M059J (cell line): ENCODE measurements around the gene ZNF831. TPM values are rescaled to one million over a fixed set of nuclear protein-coding genes. Genes with fewer than 3 reads are reported as not detected.

Experiments used
- DNase-seq: peaks from one replicate; pipeline ENCODE4 v3.0.0-alpha.2; 2012; ENCODE audit warnings: low read depth
- total RNA-seq: library from RNA; depleted of rRNA; stranded (reverse); fragments of >200 nt; shearing (Covaris generic); gene quantifications from 2 replicates; pipeline ENCODE4 v1.2.3, GENCODE V29; 2014

Gene ZNF831
- total RNA-seq, 1 experiment from 2014 or later = not detected

DNA sequence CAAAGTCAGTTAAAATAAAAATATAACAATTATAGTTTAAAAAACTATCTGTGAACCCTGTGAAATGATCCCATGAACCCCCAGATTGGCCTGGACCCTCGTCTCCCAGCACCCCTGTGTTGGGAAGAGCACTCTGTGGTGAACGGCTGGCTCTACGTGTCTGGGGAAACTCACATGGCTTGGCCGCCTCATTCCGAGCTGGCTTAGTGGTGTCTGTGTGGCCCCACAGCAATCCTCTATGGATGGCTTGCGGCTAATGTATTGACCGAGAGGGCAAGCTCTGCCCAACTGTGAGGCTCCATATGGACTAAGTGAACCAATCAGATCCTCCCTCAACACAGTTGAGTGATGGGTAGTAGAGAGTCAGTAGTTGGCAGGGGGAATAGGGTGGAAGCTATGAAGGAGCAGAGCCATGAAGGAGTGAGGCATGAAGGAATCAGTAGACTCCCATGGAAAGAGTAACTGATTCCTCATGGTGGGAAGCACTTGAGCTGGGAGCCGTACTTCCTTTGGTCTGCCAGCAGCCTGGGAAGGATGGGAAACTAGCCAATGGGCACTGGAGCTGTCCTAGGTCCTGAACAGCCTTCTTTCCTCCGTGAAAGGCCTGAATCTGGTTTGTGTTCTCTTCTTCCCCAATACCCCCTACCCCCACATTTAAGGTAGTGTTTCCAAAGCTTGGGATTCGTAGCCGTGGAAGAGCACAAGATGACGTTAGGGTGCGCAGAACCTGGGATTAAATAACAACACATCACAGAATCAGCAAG, 21.6 kb upstream of the ZNF831 start:
- DNase-seq = peak; percentile 26

DNA sequence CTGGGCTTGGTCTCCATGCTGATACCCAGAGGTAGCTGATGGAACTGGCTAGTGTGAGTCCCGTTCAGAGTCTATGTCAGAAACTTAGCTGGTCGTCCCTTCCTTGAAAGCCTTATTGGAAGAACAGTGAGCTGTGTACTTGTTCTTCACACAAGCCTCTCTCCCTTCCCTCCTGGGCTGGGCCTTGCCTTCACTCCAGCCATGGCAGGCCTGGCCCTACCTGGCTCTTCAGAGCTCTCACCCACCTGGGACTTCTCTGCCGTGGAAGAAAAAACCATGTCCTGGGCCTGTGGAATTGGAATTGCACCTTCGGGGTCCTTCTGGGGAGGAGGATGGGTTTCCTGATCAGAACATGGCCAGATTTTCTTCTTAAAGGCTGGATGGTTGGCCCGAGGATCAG, 20.3 kb upstream of the ZNF831 start:
- no peak for DNase-seq

DNA sequence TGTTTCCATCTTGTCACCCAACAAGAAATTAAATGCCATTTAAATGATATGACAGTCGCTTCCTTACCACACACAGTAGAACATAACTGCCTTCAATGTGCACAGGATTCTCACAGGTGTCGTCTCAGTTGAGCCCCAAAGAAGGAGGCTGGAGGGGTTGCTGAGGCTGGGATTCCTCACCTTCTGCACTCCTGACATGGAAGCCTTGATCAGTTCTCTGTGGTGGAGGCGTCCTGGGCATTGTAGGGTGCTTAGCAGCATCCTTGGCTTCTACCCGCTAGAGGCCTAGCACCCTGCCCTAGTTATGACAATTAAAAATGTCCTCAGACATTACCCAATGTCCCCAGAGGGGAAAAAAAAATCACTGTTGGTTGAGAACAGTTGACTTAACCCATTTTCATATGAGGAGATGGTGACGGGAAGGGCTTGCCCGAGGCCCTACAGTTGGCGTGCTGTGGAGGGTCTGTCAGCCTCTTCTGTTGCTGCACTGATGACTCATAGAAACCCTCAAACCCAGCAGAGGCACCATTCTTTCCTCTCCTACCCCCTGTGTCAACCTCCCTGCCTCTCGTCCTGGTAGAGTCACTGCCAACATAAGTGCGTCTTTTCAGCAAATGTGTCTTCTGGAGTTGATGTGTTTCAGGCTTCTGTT, 19.3 kb upstream of the ZNF831 start:
- DNase-seq = no peak

DNA sequence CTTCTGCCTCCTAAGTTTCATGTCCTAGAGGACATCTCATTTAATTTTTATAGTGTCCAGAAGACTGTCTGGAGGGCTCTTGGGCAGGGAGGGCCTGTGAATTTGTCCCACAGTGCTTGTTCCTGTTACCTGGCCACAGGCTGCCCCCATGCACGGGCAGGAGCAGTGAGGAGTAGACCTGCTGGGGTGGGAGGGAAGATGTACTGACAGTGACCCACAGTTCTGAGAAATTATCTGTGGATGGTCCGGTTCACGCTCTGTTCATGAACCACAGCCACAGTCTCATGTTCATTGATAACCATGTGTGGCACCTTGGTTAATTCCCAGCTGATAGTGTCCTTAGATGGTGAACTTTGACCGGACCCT, 18.8 kb upstream of the ZNF831 start:
- no peak for DNase-seq

DNA sequence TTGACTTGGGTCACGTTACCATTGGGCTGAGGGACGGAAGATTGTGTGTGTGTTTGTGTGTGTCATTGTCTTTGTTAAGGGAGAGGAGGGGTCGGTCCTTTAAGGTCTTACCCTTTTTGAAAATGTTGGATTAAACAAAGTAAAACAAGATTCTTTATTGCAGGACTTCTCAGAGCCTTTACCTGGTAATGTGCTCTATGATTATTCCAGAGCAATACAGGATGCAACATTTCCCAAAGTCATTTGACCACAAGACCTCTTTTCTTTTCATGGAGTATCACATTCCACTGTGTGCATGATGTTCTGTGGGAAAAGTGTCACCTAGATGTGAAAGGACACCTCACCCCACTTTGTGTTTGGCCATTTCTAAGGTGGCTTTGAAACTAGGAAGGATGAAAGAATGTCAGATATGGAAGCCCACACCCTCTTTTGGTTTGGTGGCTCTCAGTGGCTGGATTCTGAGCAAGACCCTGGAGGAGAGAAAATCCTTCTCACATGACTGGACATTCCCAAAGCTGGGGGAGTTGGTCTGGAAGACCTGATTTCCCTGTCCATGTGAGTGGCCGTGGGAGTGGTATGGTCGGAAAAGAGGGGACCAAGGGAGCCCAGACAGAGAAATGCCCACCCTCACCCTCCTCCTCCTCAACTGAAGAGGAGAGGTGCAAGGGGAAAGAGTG, 18.2 kb upstream of the ZNF831 start:
- DNase-seq = no peak

DNA sequence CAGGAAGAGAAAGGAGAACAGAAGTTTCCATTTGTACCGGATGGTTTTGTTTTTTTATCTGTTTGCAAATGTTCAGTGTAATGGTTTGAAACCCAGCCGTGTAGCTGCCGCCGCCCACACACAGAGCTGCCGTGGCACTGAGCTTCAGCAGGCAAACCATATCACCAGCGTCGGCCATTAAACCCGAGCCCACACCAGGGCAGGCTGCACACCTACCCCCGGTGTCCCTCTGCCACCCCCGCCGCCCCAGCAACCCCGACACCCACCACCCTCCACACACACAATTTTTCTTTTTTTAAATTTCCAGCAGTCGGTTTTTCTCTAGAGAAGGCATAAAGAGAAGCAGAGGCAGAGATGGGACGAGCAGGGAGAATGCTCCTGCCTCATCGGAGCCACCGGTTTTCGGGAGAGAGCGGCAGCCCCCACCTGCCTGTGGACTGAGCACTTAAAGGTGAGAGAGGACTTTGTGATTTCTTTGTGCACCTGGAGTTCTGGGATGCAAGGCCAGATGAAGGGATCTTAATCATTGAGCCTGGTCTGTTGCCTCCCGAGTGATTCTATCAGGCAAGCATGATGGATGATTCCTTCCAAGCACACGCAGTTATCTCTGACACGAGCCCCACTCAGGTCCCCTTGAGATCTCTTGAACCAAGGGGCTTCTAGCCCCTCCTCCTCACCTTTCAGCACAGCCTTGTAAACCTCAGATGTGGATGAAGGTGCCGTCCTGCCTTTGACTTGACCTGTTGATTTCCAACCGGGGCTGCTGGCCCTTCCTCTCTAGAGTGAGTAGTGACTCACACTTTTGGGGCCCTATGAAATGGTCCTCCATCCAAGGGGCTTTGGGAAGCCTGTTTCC, 17.5 kb upstream of the ZNF831 start:
- no peak for DNase-seq

- DNase-seq = no peak
Observed at GRCh38 chr20:59146780-59147565, 16.6 kb upstream of the ZNF831 start.

DNA sequence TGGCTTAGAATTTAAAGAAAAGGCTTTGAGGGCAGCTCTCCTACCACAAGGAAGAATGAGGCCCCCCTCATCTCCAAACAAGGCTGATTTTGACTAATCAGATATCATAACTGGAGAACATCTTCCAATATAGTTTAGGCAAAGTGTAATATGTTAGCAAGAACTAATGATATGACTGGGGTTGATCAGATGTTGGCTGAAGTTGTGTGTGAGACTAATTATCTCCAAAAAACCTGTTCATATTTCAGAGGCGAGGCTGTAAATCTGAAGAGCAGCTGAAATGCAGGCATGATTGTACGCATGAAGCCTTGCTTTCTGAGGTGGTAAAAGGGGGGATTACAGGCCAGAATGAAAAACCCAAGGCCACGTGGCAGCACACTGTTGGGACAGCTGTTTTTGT, 16.0 kb upstream of the ZNF831 start:
- DNase-seq = no peak

GRCh38 chr20:59148701-59149493, 14.7 kb upstream of the ZNF831 start:
- no peak for DNase-seq

GRCh38 chr20:59149678-59150504, 13.7 kb upstream of the ZNF831 start:
- no peak for DNase-seq

DNA sequence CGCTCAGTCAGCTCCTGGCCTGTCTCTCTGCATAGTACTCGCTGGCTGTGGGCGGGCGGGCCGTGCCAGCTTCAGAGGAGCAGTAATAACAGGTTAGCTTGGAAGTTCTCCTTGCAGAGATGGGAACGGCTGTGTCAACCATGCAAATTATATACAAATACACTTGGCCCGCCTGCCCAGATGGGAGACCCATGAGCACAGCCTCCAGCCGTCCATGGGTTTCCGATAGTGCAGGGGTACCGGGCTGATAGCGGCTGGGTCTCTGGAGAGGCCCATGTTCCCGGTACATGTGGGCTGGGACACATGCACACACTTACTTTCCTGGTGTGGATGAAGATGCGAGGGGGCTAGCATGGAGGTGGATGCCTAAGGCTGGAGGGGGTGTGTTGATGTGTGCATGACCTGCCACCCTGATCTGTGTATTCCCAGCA, 12.8 kb upstream of the ZNF831 start:
- no peak for DNase-seq

DNA sequence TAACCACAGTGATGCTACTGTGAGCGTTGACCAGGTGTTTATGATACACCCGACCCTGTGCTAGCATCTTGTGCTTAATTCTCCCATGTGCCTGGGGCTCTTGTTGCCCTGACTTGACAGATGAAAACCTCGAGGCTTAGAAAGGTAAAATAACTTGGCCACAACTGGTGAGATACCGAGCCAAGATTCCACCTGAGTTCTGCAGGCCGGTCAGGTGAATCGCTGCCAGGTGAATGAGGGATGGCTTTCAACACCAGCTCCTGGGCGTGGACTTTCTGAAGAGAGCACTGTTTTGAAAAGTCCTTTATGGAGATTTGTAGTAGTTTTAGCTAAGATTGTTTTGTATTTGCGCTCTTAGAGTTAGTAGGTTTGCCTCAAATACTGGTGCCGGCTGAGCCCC, 12.2 kb upstream of the ZNF831 start:
- DNase-seq = no peak

DNA sequence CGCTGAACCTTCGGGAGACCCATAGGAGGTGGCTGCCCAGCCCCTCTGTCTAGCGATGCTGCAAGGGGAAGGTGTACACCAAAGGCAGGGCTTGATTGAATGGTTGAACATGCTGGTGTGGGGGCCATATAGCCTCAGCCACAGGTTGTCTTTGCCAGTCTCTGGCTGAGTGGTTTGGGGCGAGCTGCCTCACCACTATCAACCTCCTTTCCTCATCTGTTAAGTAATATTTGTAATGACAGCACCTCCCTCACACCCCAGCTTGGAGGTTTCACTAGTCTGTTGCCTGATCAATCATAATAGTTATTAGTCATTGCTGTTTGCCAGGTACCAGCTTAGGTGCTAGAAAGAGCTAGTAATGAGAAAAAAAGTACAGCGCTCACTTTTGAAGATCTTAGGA, 11.8 kb upstream of the ZNF831 start:
- no peak for DNase-seq

GRCh38 chr20:59152559-59153354, 10.9 kb upstream of the ZNF831 start:
- DNase-seq = no peak

DNA sequence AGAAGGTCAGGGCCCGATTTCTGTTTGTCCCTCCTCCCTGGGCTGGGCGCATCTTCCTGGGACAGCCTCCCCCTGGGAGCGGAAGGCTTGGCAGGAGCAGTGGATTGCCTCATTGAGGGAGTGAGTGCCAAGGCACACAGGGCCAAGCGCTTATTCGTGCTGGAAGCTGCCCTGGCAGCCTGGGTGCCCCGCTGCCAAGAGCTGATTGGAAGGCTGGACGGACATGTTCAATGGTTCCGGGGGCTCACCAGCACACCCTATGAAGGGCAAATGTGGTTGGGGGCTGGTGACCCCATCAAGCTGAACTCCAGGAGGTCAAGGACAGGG, 10.3 kb upstream of the ZNF831 start:
- DNase-seq = no peak

- no peak for DNase-seq
Observed at GRCh38 chr20:59153832-59154231, 9.8 kb upstream of the ZNF831 start.

DNA sequence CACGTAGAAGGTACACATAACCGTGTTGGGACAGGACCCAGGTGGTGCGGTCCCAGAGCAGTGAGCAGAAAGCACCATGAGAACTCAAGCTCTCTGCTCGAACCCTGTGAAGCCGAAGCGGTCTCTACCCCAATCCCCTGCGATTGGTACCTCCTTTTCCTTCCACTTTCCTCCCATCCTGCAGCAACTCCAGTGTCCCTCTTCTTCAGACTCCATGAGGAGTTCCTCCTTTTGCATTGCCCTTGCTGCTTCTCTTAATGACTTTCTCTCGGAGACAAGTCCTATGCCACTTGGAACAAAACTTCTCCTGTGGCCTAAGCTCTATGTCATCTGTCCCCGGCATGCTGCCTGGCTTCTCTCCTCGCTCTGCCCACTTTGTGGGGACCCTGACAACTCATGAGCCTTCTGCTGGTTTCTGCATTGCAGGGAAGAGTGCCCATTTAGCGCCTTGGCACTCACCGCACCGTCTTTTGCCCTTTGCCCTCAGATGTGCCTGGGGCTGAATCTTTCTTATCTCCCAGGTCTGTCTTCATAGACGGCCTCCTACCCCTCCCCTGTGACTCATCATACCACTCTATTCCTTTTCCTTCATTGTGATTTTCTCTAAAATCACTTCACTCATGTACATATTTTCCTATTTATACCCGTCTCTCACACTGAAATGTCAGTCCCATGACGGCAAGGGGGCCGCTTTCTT, 9.2 kb upstream of the ZNF831 start:
- DNase-seq = no peak

GRCh38 chr20:59157064-59157463, 6.6 kb upstream of the ZNF831 start:
- no peak for DNase-seq
